Left cardiac atrium (tissue), 4 donors: ENCODE data around the gene CDC42EP4. TPM values are rescaled to one million over a fixed set of nuclear protein-coding genes. Genes with fewer than 3 reads are reported as not detected.
A peak's percentile ranks its signal among the peaks of the same experiment; 100 is the strongest.
"Not testable (repeated sequence)": the region's sequence is repeated elsewhere in the genome, so short reads cannot be mapped to it uniquely, and the experiment has no call there.

Experiments
- ATAC-seq, 2 donors: fragments of 200-7000 bp; cut with Tn5 transposase; one replicate each; pipeline ENCODE4 v1.9.1; 2020; ENCODE audit warnings: mild to moderate bottlenecking in 2 of 2, moderate library complexity in 2 of 2
- DNase-seq: peaks from one replicate; pipeline ENCODE4 v3.0.0-alpha.2; 2020
- intact Hi-C, 2 donors: fragments of 100-400 bp; cut with DNase I; formaldehyde crosslinking; loops; one replicate each; pipeline versions ENCODE4 v1.14.1 to v1.15.1; 2022 to 2023
- total RNA-seq, 2 donors: library from RNA; stranded (reverse); fragmentation: NEBNext Ultra II Directional; extraction: Animal tissue kit (Norgen Biotek cat#: 25700); gene quantifications; one replicate each; pipeline ENCODE4 v1.2.1, GENCODE V29; 2021
- donor health status: DM: no; HTN: yes; CAD: no.
- donor health status: DM: no; HTN: yes; CAD: no; lungs with severe emphysema.
- donor health status: DM: yes; HTN: yes; CAD: no.
- donor health status: Dilated cardiomyopathy.

CDC42EP4 gene
- total RNA-seq, 2 donors from 2014 or later = 44.9 to 80.5 TPM

GRCh38 chr17:73346501-73347162 lies 34.8 kb upstream of the CDC42EP4 start:
- intact Hi-C loops = no loop called here
- DNase-seq = no peak
- no peak for ATAC-seq

GRCh38 chr17:73343739-73344454 lies 32.1 kb upstream of the CDC42EP4 start:
- ATAC-seq (no peak), DNase-seq (no peak)
- intact Hi-C loops = no loop called here

- DNase-seq = peak; percentile 73
- intact Hi-C loops = no loop called here
- ATAC-seq = peak; percentile 58 to 77
Measured at GRCh38 chr17:73343168-73343634, 31.4 kb upstream of the CDC42EP4 start.

GRCh38 chr17:73342541-73343167 lies 30.9 kb upstream of the CDC42EP4 start:
- ATAC-seq = peak in 1 of 2 donors; percentile 44
- intact Hi-C loops = no loop called here
- no peak for DNase-seq

- intact Hi-C loops = no loop called here
- peak; percentile 77 for DNase-seq
- peak; percentile 75 to 78 for ATAC-seq
Measured at GRCh38 chr17:73342050-73342522, 30.3 kb upstream of the CDC42EP4 start.

- DNase-seq (no peak), ATAC-seq (no peak)
- intact Hi-C loops = no loop called here
Measured at GRCh38 chr17:73341350-73342049, 29.7 kb upstream of the CDC42EP4 start.

GRCh38 chr17:73340093-73340596 lies 28.3 kb upstream of the CDC42EP4 start:
- intact Hi-C loops = no loop called here
- peak; percentile 35 to 58 for ATAC-seq

GRCh38 chr17:73338566-73339197 lies 26.9 kb upstream of the CDC42EP4 start:
- intact Hi-C loops = no loop called here
- ATAC-seq = no peak
- no peak for DNase-seq

More at GRCh38 chr17:73340093-73340596, 28.3 kb upstream of the CDC42EP4 start:
- DNase-seq = no peak

- intact Hi-C loops = no loop called here
- peak in 1 of 2 donors; percentile 10 for ATAC-seq
- no peak for DNase-seq
Measured at GRCh38 chr17:73338050-73338521, 26.3 kb upstream of the CDC42EP4 start.

GRCh38 chr17:73337330-73337710 lies 25.5 kb upstream of the CDC42EP4 start:
- no peak for DNase-seq
- ATAC-seq = no peak
- intact Hi-C loops = no loop called here

- intact Hi-C loops = no loop called here
- DNase-seq = no peak
- ATAC-seq = no peak
Measured at GRCh38 chr17:73336408-73337329, 24.9 kb upstream of the CDC42EP4 start.

GRCh38 chr17:73335591-73336407 lies 24.0 kb upstream of the CDC42EP4 start:
- ATAC-seq (no peak), DNase-seq (no peak)
- intact Hi-C loops = no loop called here

GRCh38 chr17:73334771-73335513 lies 23.1 kb upstream of the CDC42EP4 start:
- DNase-seq (no peak), ATAC-seq (no peak)
- intact Hi-C loops = no loop called here

- DNase-seq, intact Hi-C loops: not testable (repeated sequence)
Measured at GRCh38 chr17:73333445-73333844, 21.6 kb upstream of the CDC42EP4 start.

GRCh38 chr17:73331060-73331459 lies 19.3 kb upstream of the CDC42EP4 start:
- intact Hi-C loops = no loop called here
- DNase-seq = no peak
- no peak for ATAC-seq

More at GRCh38 chr17:73333445-73333844, 21.6 kb upstream of the CDC42EP4 start:
- ATAC-seq = peak in 1 of 2 donors; percentile 59

- DNase-seq (no peak), ATAC-seq (no peak)
- intact Hi-C loops = no loop called here
Measured at GRCh38 chr17:73327676-73328075, 15.9 kb upstream of the CDC42EP4 start.
